NCI-H226 (cell line): ENCODE results near the gene COL7A1.

Experiments used
- DNase-seq: peaks from one replicate; pipeline ENCODE4 v3.0.0-alpha.2; 2015

The COL7A1 gene

GRCh38 chr3:48617559-48617958 is 22.4 kb upstream of the COL7A1 start:
- DNase-seq: no peak

DNA sequence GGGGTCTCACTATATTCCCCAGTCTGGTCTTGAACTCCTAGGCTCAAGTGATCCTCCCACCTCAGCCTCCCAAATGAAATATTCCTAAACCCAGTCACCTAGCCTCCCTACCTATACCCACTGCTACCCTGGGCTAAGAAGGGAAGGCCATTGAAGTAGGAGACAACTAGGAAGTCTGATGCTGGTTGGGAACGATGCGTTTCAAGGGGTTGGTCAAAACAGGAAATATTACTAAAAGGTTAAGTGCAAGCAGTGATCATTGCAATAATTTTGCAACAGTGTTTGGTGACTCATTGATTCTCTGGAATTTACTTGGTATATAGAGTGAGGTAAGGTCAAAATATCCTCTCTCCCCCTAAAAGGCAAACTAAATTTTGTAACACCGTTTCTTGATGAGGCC is 18.9 kb upstream of the COL7A1 start:
- DNase-seq: peak; percentile 29

DNA sequence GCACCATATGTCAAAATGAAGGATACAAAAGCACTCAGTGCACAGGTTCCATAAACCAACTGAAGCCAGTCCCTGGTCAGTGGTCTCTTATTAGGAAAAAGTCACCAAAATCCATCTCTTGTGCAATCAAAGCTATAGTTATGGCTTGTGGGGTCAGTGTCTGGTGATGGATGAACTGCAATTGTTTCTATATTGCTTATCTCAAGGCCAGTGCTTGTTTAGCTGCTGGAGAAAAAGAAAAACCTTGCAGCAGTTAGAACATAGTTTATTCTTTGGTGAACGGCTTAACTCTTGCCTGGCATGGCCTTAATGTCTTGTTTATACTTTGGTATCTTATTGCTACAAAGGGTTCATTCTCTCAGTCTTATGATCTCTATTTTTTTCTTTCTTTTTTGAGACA is 17.2 kb upstream of the COL7A1 start:
- DNase-seq: no peak

GRCh38 chr3:48609088-48610005 is 14.2 kb upstream of the COL7A1 start, which contains the start of gene UQCRC1:
UQCRC1 (minus strand) TSS chr3:48609646; CDS start chr3:48609620, 26 bp downstream.
- DNase-seq: peak; percentile 87

GRCh38 chr3:48607519-48607918 is 12.4 kb upstream of the COL7A1 start:
- DNase-seq: no peak

DNA sequence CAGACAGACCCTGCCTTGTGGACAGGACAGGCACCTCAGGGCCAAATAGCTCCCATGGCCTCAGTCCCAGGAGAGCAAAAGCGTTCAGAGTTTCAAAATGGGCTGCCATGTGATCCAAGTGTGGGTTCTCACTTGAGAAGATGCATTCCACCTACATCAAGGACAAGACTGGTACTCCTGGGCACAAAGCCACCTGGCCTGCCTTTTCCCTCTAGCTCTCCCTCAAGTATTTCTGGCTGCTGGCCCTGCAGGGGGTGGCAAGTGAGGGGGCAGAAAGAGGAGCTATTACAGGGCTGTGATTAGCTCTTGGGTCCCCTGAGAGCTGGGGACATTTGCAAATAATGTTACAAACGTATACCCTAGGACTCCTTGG is 6.5 kb upstream of the COL7A1 start:
- no peak for DNase-seq

DNA sequence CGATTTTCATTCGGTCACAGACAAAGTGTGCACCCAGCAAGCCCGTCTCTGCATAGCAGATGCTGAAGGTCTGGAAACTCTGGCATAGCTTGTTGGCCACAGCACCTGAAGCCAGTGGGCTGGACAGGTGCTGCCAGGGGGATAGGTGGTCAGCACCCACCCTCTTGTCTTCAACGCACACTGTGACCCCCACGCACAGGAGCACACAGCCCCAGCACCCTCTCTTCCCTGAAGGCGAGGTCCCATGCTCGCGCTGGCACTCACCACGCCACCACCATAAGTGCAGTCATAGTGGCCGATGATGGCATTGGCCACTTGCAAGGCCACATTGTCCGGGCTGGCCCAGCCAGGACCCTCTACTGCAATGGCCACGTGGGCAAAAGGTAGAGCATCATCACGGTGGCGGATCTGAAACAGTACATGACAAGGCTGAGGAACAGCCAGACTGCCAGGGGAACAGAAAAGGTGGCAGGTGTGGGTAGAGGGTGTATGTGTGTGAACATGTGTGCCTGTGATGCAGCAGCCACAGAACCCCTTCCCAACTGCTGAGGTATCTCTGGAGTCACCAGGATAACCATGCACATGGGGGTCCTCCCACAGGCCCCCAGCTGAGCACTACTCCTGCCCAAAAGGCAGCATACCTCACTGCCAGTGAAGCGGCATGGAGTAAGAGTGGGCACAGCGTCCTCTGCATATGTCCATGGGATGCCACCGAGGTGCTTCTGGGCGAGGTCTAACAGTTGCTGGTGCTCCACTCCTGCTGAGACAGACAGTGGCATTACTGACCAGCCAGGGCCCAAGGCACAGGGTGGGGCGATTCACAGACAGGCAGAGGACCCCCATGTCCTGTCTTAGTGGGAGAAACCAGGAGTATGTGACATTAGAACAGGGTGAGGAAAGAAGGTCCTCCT is 5.8 kb upstream of the COL7A1 start:
- no peak for DNase-seq

DNA sequence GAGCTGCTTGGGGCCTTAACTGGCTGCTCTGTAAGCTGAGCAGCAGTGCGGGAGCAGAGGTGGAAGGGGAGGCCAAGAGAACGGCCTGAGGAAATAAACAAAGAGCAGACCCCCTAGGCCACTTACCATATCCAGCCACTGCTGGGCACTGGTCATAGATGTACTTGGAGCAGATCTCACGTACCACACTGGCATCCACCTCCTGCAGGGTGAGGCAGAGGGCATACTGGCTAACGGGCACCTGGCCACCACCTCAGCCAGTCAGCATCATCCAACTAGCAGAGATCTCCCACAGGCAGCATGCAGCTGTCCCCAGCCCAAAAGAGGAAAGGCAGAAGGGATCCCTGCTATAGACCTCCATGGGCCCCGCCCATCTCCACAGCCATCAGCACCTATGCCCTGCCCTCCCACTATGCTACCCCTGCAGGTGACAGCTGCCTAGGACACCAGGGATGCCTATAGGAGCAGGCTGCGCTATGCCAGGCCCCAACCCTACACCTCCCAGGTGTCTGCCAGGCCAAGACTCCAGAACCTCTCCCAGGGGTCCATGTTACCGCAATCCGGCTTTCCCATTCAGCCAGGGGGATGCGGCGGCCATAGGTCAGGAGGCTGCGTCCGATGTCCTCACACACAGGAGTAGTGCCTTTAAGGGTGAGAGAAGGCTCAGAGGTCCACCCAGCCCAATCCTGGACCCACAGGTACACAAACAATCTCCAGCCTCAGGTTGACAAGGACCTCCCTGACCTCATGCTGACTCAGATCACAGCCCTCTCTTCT is 4.6 kb upstream of the COL7A1 start:
- DNase-seq: no peak

DNA sequence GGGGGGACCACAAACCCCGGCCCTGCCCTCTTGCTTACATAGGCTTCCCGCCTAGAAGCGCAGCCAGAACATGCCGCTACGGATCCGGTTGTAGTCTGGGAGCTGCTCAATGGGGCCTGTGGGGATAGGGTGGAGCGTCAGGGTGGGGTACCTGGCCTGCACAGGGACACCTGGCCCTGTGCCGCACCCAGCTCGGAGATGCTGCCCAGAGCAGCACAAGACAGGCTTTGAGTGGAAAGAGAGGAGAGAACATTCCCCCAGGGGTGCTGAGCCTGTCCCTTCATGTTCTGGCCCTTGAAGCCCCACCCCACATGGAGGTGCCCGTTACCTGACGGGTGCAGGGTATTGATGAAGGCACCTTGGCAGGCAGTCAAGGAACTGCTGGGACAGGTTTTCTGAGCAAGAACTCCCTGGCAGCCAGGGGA is 4.0 kb upstream of the COL7A1 start:
- no peak for DNase-seq

GRCh38 chr3:48598323-48599076 is 3.4 kb upstream of the COL7A1 start:
- DNase-seq: peak; percentile 80

DNA sequence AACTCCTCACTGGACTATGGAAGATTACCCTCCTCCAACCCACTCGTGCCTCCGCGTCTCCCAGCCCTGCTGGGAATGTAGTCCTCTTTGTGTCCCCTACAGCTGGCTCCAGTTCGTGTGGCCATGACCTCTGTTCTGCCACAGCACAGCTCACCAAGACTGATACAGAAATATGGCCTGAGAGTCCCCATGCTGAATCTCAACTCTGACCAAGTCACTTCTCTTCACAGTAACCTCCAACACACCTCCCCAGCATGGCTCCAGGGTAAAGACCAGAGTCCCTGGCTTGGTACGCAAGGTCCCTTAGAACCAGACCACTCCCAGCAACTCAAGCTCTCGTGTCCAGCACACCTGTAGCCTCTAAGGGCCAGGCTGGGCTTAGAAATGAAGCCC is 2.3 kb upstream of the COL7A1 start:
- DNase-seq: no peak

GRCh38 chr3:48596676-48597407 is 1.7 kb upstream of the COL7A1 start:
- DNase-seq: no peak

DNA sequence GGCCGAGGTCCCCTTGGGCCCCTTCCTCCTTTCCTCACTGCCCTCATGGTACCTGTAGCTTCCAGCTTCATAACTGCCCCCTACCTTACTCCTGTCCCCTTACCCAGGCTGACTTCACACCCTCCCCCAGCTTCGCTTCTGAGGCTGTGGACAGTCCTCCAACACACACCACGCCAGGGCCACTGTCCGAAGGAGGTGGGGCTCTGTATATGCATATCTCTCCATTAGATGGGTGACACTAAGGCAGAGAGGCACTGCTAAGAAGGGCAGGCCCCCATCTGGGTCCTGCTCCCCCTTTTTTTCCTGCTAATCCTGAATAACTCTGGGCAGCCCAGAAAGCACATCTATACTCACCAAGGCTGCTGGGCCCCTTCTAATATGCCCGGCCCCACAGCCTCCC is 1.0 kb upstream of the COL7A1 start:
- no peak for DNase-seq

- DNase-seq: peak; percentile 68
These were observed 495 bp upstream of the COL7A1 start for GRCh38 chr3:48595526-48596121.

- no peak for DNase-seq
These were observed 596 bp downstream of the COL7A1 start for GRCh38 chr3:48594417-48595049.

GRCh38 chr3:48593337-48593736 is 1.8 kb downstream of the COL7A1 start:
- no peak for DNase-seq

DNA sequence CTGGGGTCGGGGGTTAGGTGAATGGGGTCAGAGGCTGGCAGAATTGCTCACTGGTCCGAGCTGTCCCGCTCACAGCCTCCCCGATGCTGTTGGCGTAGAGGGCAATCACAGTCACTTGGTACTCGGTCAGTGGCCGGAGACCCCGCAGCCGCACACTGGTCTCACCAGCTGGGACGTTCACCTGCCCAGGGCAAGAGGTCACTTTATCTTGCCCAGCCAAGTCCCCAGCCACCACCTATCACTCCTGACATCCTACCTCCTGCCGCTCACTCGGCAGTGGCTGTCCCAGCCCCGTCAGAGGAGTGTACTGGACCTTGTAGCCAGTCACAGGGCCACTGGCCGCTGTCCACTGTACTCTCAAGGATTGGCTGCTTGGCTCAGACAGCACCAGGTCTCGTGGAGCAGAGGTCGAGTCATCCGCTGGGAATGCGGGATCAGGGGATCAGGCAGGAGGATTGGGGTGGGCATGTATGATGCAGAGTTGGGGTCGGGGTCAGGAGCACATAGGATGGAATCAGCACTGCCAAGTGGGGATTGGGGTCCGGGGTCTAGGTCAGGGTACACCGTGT is 2.5 kb downstream of the COL7A1 start:
- DNase-seq: peak; percentile 15

- no peak for DNase-seq
These were observed 3.1 kb downstream of the COL7A1 start for GRCh38 chr3:48591886-48592518.

- DNase-seq: no peak
These were observed 3.7 kb downstream of the COL7A1 start for GRCh38 chr3:48591436-48591835.

DNA sequence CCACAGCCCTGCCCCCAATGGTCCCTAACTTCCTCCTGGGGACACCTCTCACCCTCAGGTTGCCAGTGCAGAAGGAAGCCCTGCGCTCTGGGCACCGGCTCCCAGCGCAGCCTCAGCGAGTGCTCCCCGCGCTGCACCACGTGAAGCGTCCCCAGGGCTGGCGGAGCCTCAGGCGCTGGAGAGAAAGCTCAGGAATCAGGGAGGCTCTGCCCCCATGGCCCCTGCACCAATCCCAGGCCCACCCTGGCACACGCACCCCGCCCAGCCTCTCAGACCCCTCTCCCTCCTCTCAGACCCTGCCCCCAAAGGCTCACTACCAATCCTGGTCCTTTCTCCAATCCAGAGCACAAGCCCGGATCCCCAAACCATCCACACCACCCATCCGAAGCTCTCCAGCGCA is 6.9 kb downstream of the COL7A1 start:
- DNase-seq: no peak
